ENCODE results near the gene ZW10. TPM values are rescaled to one million over a fixed set of nuclear protein-coding genes. Genes with fewer than 3 reads are reported as not detected.

ZW10 gene
- total and polyA plus RNA-seq, 10 of the 15 experiments (the other 5 are each of a cell fraction or from before 2014, with no cell fraction given), result 5.4 to 32.0 (median 17.3) TPM

GRCh38 chr11:113732092-113732491, 41.4 kb downstream of the ZW10 start:
- no peak for DNase-seq (ENCODE audit: low read depth, low spot score)
- in situ Hi-C loops (cut with MboI) (no loop called here), intact Hi-C loops (cut with micrococcal nuclease; ENCODE audit: unreplicated experiment) (loop anchor here (5.0 kb wide), 2 partner anchors 200 to 425 kb away; no protein-coding TSS in a partner anchor)
- peaks cover 0 to 16% of the 10 kb centered on the region in 2 experiments; a peak in 2 of 4 replicates for H3K36me3 ChIP-seq (ENCODE audit: control insufficient read depth in 2 of 2, insufficient read depth in 2 of 2, low read length in 1 of 2)
- no TSS peak for BruUV-seq (replicated peaks)
- ChIA-PET SMC1A (ENCODE audit: uncharacterized antibody, unreplicated experiment) (interaction anchor here (0.7 kb wide), 1 partner anchor 436 kb away, joined by 3 read pairs; no protein-coding TSS in a partner anchor), CTCF (no interaction called here), POLR2A (interaction anchor here (0.7 kb wide), 1 partner anchor 11 kb away, joined by 5 read pairs; no protein-coding TSS in a partner anchor), RAD21 (ENCODE audit: unreplicated experiment) (no interaction called here)
- no peak overlapping the region for H2AFZ ChIP-seq (ENCODE audit: control insufficient read depth, low read depth, low read length)
- no peaks in the 10 kb centered on the region for H4K20me1 ChIP-seq (ENCODE audit: control insufficient read depth, insufficient read depth)
- no peak overlapping the region for H3K27ac ChIP-seq (ENCODE audit: control insufficient read depth, insufficient read depth)
- FAIRE-seq, result no peak
- 96% methylated on average over 2 of the region's 5 CpGs for WGBS (ENCODE audit: insufficient coverage, insufficient replicate concordance, low lambda C conversion rate, missing lambda C conversion rate)
- TF ChIP-seq ZBTB4 (CRISPR knock-in tag; IDR thresholded peaks at IDR 0.05) (no peak), GABPA (IDR thresholded peaks at IDR 0.05; ENCODE audit: low read depth) (no peak), SREBF2 (IDR thresholded peaks at IDR 0.05; ENCODE audit: low read length) (no peak), SMAD5 (IDR thresholded peaks at IDR 0.05; ENCODE audit: low read depth) (no peak), ELK1 (IDR thresholded peaks at IDR 0.05; ENCODE audit: low read depth, low read length) (no peak), SIN3A (IDR thresholded peaks at IDR 0.05; ENCODE audit: low read depth, low read length) (no peak), CHD4 (IDR thresholded peaks at IDR 0.05) (no peak), HSF1 (IDR thresholded peaks at IDR 0.05; ENCODE audit: low read depth, low read length) (no peak), EZH2 (IDR thresholded peaks at IDR 0.05; ENCODE audit: borderline replicate concordance, control insufficient read depth, low read depth, low read length) (no peak), TAF1 (IDR thresholded peaks at IDR 0.05; ENCODE audit: borderline replicate concordance, low read depth, low read length) (no peak), EGR1 (IDR thresholded peaks at IDR 0.05; ENCODE audit: borderline replicate concordance in 1 of 2, low read depth in 2 of 2, low read length in 2 of 2) (no peak)
- H3K4me1 ChIP-seq (ENCODE audit: control insufficient read depth, insufficient read depth, low read length), result no peaks in the 10 kb centered on the region
- no peak for ATAC-seq
- no peaks in the 10 kb centered on the region for H3K27me3 ChIP-seq (replicated peaks in 1 of 2; ENCODE audit: control insufficient read depth in 2 of 2, insufficient read depth in 2 of 2, low read length in 1 of 2)
- H3K79me2 ChIP-seq (ENCODE audit: control insufficient read depth, insufficient read depth, low read length), result no peaks in the 10 kb centered on the region
- H3K9me3 ChIP-seq (replicated peaks; ENCODE audit: control insufficient read depth, insufficient read depth, low read length), result no peaks in the 10 kb centered on the region
- H3K9ac ChIP-seq (ENCODE audit: control insufficient read depth, insufficient read depth, low read length), result no peak overlapping the region
- H3K4me3 ChIP-seq, result no peak overlapping the region
- H3K4me2 ChIP-seq (ENCODE audit: control insufficient read depth, insufficient read depth), result no peak overlapping the region

All from GM12878 (cell line).